ENCODE measurements around the gene TAS2R46.
"Not testable (repeated sequence)": the region's sequence is repeated elsewhere in the genome, so short reads cannot be mapped to it uniquely, and the experiment has no call there.

Gene TAS2R46

GRCh38 chr12:11062194-11062593 lies at the start of gene TAS2R46:
Gene TAS2R46 (minus strand): TSS chr12:11062294. CDS start chr12:11062294, 0 bp downstream.
- not testable (repeated sequence) for H3K9me3 ChIP-seq (ENCODE audit: control insufficient read depth, insufficient read depth, low read length); H3K27me3 ChIP-seq (ENCODE audit: control insufficient read depth, insufficient read depth, low read length); H3K9ac ChIP-seq (ENCODE audit: low read depth, low read length); H3K36me3 ChIP-seq (ENCODE audit: control insufficient read depth, insufficient read depth, low read length); H3K4me3 ChIP-seq (ENCODE audit: low read depth, low read length); H3K4me1 ChIP-seq (ENCODE audit: control insufficient read depth, insufficient read depth, low read length); H3K27ac ChIP-seq (ENCODE audit: low read depth, low read length)

- not testable (repeated sequence) for H3K9me3 ChIP-seq (ENCODE audit: control insufficient read depth, insufficient read depth, low read length); H3K9ac ChIP-seq (ENCODE audit: low read depth, low read length); H3K4me1 ChIP-seq (ENCODE audit: control insufficient read depth, insufficient read depth, low read length); H3K4me3 ChIP-seq (ENCODE audit: low read depth, low read length); H3K36me3 ChIP-seq (ENCODE audit: control insufficient read depth, insufficient read depth, low read length); H3K27ac ChIP-seq (ENCODE audit: low read depth, low read length); H3K27me3 ChIP-seq (ENCODE audit: control insufficient read depth, insufficient read depth, low read length)
These were observed 49.1 kb upstream of the TAS2R46 start for GRCh38 chr12:11111213-11111612.

- peaks cover 4% of the 10 kb centered on the region; the same call in 1 of the 2 replicates for H3K9me3 ChIP-seq (ENCODE audit: control insufficient read depth, insufficient read depth, low read length)
- no peak overlapping the region for H3K4me3 ChIP-seq (ENCODE audit: low read depth, low read length)
- no peak overlapping the region for H3K27ac ChIP-seq (ENCODE audit: low read depth, low read length)
- H3K4me1 ChIP-seq (ENCODE audit: control insufficient read depth, insufficient read depth, low read length): no peaks in the 10 kb centered on the region
- H3K27me3 ChIP-seq (ENCODE audit: control insufficient read depth, insufficient read depth, low read length): no peaks in the 10 kb centered on the region
- H3K9ac ChIP-seq (ENCODE audit: low read depth, low read length): no peak overlapping the region
- peaks cover 8% of the 10 kb centered on the region; the same call in 1 of the 2 replicates for H3K36me3 ChIP-seq (ENCODE audit: control insufficient read depth, insufficient read depth, low read length)
These were observed 46.8 kb upstream of the TAS2R46 start for GRCh38 chr12:11108862-11109261.

GRCh38 chr12:11107719-11108118 lies 45.6 kb upstream of the TAS2R46 start:
- H3K9me3 ChIP-seq (ENCODE audit: control insufficient read depth, insufficient read depth, low read length): peaks cover 4% of the 10 kb centered on the region; the same call in 1 of the 2 replicates
- H3K27me3 ChIP-seq (ENCODE audit: control insufficient read depth, insufficient read depth, low read length): no peaks in the 10 kb centered on the region
- no peak overlapping the region for H3K4me3 ChIP-seq (ENCODE audit: low read depth, low read length)
- H3K9ac ChIP-seq (ENCODE audit: low read depth, low read length): no peak overlapping the region
- no peaks in the 10 kb centered on the region for H3K4me1 ChIP-seq (ENCODE audit: control insufficient read depth, insufficient read depth, low read length)
- H3K36me3 ChIP-seq (ENCODE audit: control insufficient read depth, insufficient read depth, low read length): peaks cover 8% of the 10 kb centered on the region; the same call in 1 of the 2 replicates
- no peak overlapping the region for H3K27ac ChIP-seq (ENCODE audit: low read depth, low read length)

- no peak overlapping the region for H3K27ac ChIP-seq (ENCODE audit: low read depth, low read length)
- H3K36me3 ChIP-seq (ENCODE audit: control insufficient read depth, insufficient read depth, low read length): peaks cover 8% of the 10 kb centered on the region; the same call in 1 of the 2 replicates
- H3K4me3 ChIP-seq (ENCODE audit: low read depth, low read length): no peak overlapping the region
- H3K9ac ChIP-seq (ENCODE audit: low read depth, low read length): no peak overlapping the region
- peaks cover 4% of the 10 kb centered on the region; the same call in 1 of the 2 replicates for H3K9me3 ChIP-seq (ENCODE audit: control insufficient read depth, insufficient read depth, low read length)
- no peaks in the 10 kb centered on the region for H3K4me1 ChIP-seq (ENCODE audit: control insufficient read depth, insufficient read depth, low read length)
- no peaks in the 10 kb centered on the region for H3K27me3 ChIP-seq (ENCODE audit: control insufficient read depth, insufficient read depth, low read length)
These were observed 44.2 kb upstream of the TAS2R46 start for GRCh38 chr12:11106288-11106687.

GRCh38 chr12:11105546-11105945 lies 43.5 kb upstream of the TAS2R46 start:
- Histone ChIP-seq H3K4me3 (ENCODE audit: low read depth, low read length) (no peak overlapping the region), H3K9me3 (ENCODE audit: control insufficient read depth, insufficient read depth, low read length) (peaks cover 4% of the 10 kb centered on the region; the same call in 1 of the 2 replicates), H3K9ac (ENCODE audit: low read depth, low read length) (no peak overlapping the region), H3K36me3 (ENCODE audit: control insufficient read depth, insufficient read depth, low read length) (peaks cover 8% of the 10 kb centered on the region; the same call in 1 of the 2 replicates), H3K27me3 (ENCODE audit: control insufficient read depth, insufficient read depth, low read length) (no peaks in the 10 kb centered on the region), H3K4me1 (ENCODE audit: control insufficient read depth, insufficient read depth, low read length) (no peaks in the 10 kb centered on the region), H3K27ac (ENCODE audit: low read depth, low read length) (no peak overlapping the region)

GRCh38 chr12:11094910-11095309 lies 32.8 kb upstream of the TAS2R46 start:
- H3K36me3 ChIP-seq (ENCODE audit: control insufficient read depth, insufficient read depth, low read length); H3K4me1 ChIP-seq (ENCODE audit: control insufficient read depth, insufficient read depth, low read length); H3K27ac ChIP-seq (ENCODE audit: low read depth, low read length); H3K27me3 ChIP-seq (ENCODE audit: control insufficient read depth, insufficient read depth, low read length); H3K4me3 ChIP-seq (ENCODE audit: low read depth, low read length); H3K9ac ChIP-seq (ENCODE audit: low read depth, low read length); H3K9me3 ChIP-seq (ENCODE audit: control insufficient read depth, insufficient read depth, low read length): not testable (repeated sequence)

GRCh38 chr12:11092128-11092527 lies 30.0 kb upstream of the TAS2R46 start, which contains the start of gene TAS2R43:
Gene TAS2R43 (minus strand): TSS chr12:11092313. CDS start chr12:11092229, 84 bp downstream.
- Histone ChIP-seq H3K9ac (ENCODE audit: low read depth, low read length) (no peak within 1 kb of the TSS), H3K9me3 (ENCODE audit: control insufficient read depth, insufficient read depth, low read length) (no peaks in the 10 kb centered on the region), H3K27me3 (ENCODE audit: control insufficient read depth, insufficient read depth, low read length) (no peaks in the 10 kb centered on the region), H3K27ac (ENCODE audit: low read depth, low read length) (no peak within 1 kb of the TSS), H3K36me3 (ENCODE audit: control insufficient read depth, insufficient read depth, low read length) (0 out of 2 replicates have a peak, but pooled peaks cover 2% of the 10 kb centered on the region), H3K4me1 (ENCODE audit: control insufficient read depth, insufficient read depth, low read length) (no peaks in the 10 kb centered on the region), H3K4me3 (ENCODE audit: low read depth, low read length) (no peak within 1 kb of the TSS)

GRCh38 chr12:11089246-11089645 lies 27.2 kb upstream of the TAS2R46 start:
- H3K27ac ChIP-seq (ENCODE audit: low read depth, low read length): no peak overlapping the region
- H3K4me3 ChIP-seq (ENCODE audit: low read depth, low read length): no peak overlapping the region
- H3K27me3 ChIP-seq (ENCODE audit: control insufficient read depth, insufficient read depth, low read length): no peaks in the 10 kb centered on the region
- no peak overlapping the region for H3K9ac ChIP-seq (ENCODE audit: low read depth, low read length)
- 0 out of 2 replicates have a peak, but pooled peaks cover 2% of the 10 kb centered on the region for H3K36me3 ChIP-seq (ENCODE audit: control insufficient read depth, insufficient read depth, low read length)
- no peaks in the 10 kb centered on the region for H3K4me1 ChIP-seq (ENCODE audit: control insufficient read depth, insufficient read depth, low read length)
- H3K9me3 ChIP-seq (ENCODE audit: control insufficient read depth, insufficient read depth, low read length): peaks cover 2% of the 10 kb centered on the region

- no peaks in the 10 kb centered on the region for H3K27me3 ChIP-seq (ENCODE audit: control insufficient read depth, insufficient read depth, low read length)
- 0 out of 2 replicates have a peak, but pooled peaks cover 2% of the 10 kb centered on the region for H3K36me3 ChIP-seq (ENCODE audit: control insufficient read depth, insufficient read depth, low read length)
- no peak overlapping the region for H3K27ac ChIP-seq (ENCODE audit: low read depth, low read length)
- no peak overlapping the region for H3K9ac ChIP-seq (ENCODE audit: low read depth, low read length)
- peaks cover 8% of the 10 kb centered on the region for H3K9me3 ChIP-seq (ENCODE audit: control insufficient read depth, insufficient read depth, low read length)
- no peaks in the 10 kb centered on the region for H3K4me1 ChIP-seq (ENCODE audit: control insufficient read depth, insufficient read depth, low read length)
- H3K4me3 ChIP-seq (ENCODE audit: low read depth, low read length): no peak overlapping the region
These were observed 23.3 kb upstream of the TAS2R46 start for GRCh38 chr12:11085419-11085818.

- Histone ChIP-seq H3K4me1 (ENCODE audit: control insufficient read depth, insufficient read depth, low read length) (no peaks in the 10 kb centered on the region), H3K36me3 (ENCODE audit: control insufficient read depth, insufficient read depth, low read length) (no peaks in the 10 kb centered on the region), H3K27ac (ENCODE audit: low read depth, low read length) (no peak overlapping the region), H3K9me3 (ENCODE audit: control insufficient read depth, insufficient read depth, low read length) (peaks cover 8% of the 10 kb centered on the region), H3K27me3 (ENCODE audit: control insufficient read depth, insufficient read depth, low read length) (no peaks in the 10 kb centered on the region), H3K9ac (ENCODE audit: low read depth, low read length) (no peak overlapping the region), H3K4me3 (ENCODE audit: low read depth, low read length) (no peak overlapping the region)
These were observed 19.9 kb upstream of the TAS2R46 start for GRCh38 chr12:11081987-11082386.
